ENCODE results near the gene UBASH3A. TPM values are rescaled to one million over a fixed set of nuclear protein-coding genes. Genes with fewer than 3 reads are reported as not detected.

Gene UBASH3A
- total and polyA plus RNA-seq, 2 experiments from 2014 or later: not detected

GRCh38 chr21:42423197-42423675 is 19.5 kb downstream of the UBASH3A start:
- no peak for DNase-seq (ENCODE audit: low read depth in 1 of 2, low spot score in 1 of 2)

DNA sequence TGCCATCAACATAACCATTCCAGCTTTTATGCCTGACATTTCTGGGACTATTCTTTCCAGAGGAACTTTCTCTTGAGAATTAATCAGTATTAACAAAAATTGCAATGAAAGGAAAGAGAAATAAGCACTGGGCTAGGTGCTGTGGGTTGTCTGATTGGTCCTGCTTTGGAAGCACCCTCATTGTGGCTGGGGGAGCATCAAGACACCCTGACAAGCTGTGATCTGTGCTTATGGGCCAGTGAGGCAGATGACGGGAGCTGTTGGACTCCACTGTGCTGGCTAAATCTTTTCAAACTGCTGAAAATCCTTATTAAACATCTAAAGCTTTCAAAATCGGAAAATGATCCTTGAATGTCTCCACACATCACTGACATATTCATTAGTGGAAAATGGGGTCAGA is 20.0 kb downstream of the UBASH3A start:
- Histone ChIP-seq H3K36me3 (no peaks in the 10 kb centered on the region), H3K27ac (no peak overlapping the region), H3K4me3 (no peak overlapping the region), H3K9me3 (ENCODE audit: low read depth) (no peaks in the 10 kb centered on the region), H3K4me1 (ENCODE audit: low read depth) (no peaks in the 10 kb centered on the region), H3K27me3 (peaks cover 8% of the 10 kb centered on the region)
- TF ChIP-seq, protein P1, sequence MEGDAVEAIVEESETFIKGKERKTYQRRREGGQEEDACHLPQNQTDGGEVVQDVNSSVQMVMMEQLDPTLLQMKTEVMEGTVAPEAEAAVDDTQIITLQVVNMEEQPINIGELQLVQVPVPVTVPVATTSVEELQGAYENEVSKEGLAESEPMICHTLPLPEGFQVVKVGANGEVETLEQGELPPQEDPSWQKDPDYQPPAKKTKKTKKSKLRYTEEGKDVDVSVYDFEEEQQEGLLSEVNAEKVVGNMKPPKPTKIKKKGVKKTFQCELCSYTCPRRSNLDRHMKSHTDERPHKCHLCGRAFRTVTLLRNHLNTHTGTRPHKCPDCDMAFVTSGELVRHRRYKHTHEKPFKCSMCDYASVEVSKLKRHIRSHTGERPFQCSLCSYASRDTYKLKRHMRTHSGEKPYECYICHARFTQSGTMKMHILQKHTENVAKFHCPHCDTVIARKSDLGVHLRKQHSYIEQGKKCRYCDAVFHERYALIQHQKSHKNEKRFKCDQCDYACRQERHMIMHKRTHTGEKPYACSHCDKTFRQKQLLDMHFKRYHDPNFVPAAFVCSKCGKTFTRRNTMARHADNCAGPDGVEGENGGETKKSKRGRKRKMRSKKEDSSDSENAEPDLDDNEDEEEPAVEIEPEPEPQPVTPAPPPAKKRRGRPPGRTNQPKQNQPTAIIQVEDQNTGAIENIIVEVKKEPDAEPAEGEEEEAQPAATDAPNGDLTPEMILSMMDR (IDR thresholded peaks at IDR 0.05; ENCODE audit: low read depth, low read length): no peak
- DNase-seq (ENCODE audit: low read depth in 1 of 2, low spot score in 1 of 2): no peak

More at GRCh38 chr21:42423197-42423675, 19.5 kb downstream of the UBASH3A start:
- peaks cover 8% of the 10 kb centered on the region for H3K27me3 ChIP-seq
- no peak overlapping the region for H3K4me3 ChIP-seq
- H3K9me3 ChIP-seq (ENCODE audit: low read depth): no peaks in the 10 kb centered on the region
- no peaks in the 10 kb centered on the region for H3K4me1 ChIP-seq (ENCODE audit: low read depth)
- TF ChIP-seq, protein P1 (IDR thresholded peaks at IDR 0.05; ENCODE audit: low read depth, low read length): no peak
- no peaks in the 10 kb centered on the region for H3K36me3 ChIP-seq
- no peak overlapping the region for H3K27ac ChIP-seq

GRCh38 chr21:42424914-42425541 is 21.3 kb downstream of the UBASH3A start:
- TF ChIP-seq, protein P1 (IDR thresholded peaks at IDR 0.05; ENCODE audit: low read depth, low read length): no peak
- no peak overlapping the region for H3K27ac ChIP-seq
- no peak for DNase-seq (ENCODE audit: low read depth in 1 of 2, low spot score in 1 of 2)

DNA sequence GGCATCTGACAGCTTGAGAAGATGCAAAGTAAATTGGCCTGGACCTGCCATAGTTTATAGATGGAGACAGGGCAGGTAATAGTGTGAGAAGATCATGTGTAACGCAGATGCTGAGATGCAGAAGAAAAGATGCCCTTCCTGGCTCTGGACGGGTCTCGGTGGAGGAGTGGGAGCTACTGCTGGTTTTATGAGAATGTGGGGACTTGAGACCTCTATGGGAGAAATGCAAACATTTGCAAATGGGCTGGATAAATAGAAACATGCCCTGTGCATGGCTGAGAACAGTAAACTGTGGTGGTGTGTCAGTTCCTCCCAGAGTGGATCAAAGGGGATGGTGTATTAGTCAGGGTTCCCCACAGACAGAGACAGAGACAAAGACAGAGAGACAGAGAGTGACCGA is 21.9 kb downstream of the UBASH3A start:
- H3K4me1 ChIP-seq (ENCODE audit: low read depth): no peaks in the 10 kb centered on the region
- H3K9me3 ChIP-seq (ENCODE audit: low read depth): no peaks in the 10 kb centered on the region
- TF ChIP-seq, protein P1 (IDR thresholded peaks at IDR 0.05; ENCODE audit: low read depth, low read length): no peak
- no peak overlapping the region for H3K4me3 ChIP-seq
- H3K27ac ChIP-seq: no peak overlapping the region
- H3K36me3 ChIP-seq: no peaks in the 10 kb centered on the region
- DNase-seq (ENCODE audit: low read depth in 1 of 2, low spot score in 1 of 2): no peak
- peaks cover 8% of the 10 kb centered on the region for H3K27me3 ChIP-seq

More at GRCh38 chr21:42424914-42425541, 21.3 kb downstream of the UBASH3A start:
- no peaks in the 10 kb centered on the region for H3K9me3 ChIP-seq (ENCODE audit: low read depth)
- H3K4me1 ChIP-seq (ENCODE audit: low read depth): no peaks in the 10 kb centered on the region
- peaks cover 8% of the 10 kb centered on the region for H3K27me3 ChIP-seq
- H3K36me3 ChIP-seq: no peaks in the 10 kb centered on the region
- no peak overlapping the region for H3K4me3 ChIP-seq

GRCh38 chr21:42426424-42426823 is 22.7 kb downstream of the UBASH3A start:
- Histone ChIP-seq H3K4me1 (ENCODE audit: low read depth) (no peaks in the 10 kb centered on the region), H3K27ac (no peak overlapping the region), H3K9me3 (ENCODE audit: low read depth) (no peaks in the 10 kb centered on the region), H3K4me3 (no peak overlapping the region), H3K27me3 (peaks cover 8% of the 10 kb centered on the region), H3K36me3 (no peaks in the 10 kb centered on the region)
- DNase-seq (ENCODE audit: low read depth in 1 of 2, low spot score in 1 of 2): no peak
- TF ChIP-seq, protein P1 (IDR thresholded peaks at IDR 0.05; ENCODE audit: low read depth, low read length): no peak

Data from cardiac muscle cell (in vitro differentiated cells and primary cell).